ENCODE data around the gene FBXO40.

DNA sequence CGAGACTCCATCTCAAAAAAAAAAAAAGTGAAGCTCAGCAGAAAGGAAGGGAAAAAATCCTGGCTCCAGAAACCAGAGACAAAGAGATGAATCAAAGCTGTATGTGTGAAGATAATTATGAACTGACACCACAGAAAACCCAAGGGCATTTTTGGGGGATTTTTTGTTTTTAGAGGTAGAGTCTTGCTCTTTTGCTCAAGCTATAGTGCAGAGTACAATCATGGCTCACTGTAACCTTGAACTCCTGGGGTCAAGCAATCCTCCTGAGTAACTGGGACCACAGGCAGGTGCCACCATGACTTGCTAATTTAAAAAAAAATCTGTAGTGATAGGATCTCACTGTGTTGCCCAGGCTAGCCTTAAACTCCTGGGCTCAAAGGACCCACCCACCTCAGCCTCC is 44.7 kb downstream of the FBXO40 start:
- TF ChIP-seq, protein P1, sequence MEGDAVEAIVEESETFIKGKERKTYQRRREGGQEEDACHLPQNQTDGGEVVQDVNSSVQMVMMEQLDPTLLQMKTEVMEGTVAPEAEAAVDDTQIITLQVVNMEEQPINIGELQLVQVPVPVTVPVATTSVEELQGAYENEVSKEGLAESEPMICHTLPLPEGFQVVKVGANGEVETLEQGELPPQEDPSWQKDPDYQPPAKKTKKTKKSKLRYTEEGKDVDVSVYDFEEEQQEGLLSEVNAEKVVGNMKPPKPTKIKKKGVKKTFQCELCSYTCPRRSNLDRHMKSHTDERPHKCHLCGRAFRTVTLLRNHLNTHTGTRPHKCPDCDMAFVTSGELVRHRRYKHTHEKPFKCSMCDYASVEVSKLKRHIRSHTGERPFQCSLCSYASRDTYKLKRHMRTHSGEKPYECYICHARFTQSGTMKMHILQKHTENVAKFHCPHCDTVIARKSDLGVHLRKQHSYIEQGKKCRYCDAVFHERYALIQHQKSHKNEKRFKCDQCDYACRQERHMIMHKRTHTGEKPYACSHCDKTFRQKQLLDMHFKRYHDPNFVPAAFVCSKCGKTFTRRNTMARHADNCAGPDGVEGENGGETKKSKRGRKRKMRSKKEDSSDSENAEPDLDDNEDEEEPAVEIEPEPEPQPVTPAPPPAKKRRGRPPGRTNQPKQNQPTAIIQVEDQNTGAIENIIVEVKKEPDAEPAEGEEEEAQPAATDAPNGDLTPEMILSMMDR (conservative IDR thresholded peaks at IDR 0.05; ENCODE audit: low read depth, low read length), result no peak
- no peak for TF ChIP-seq EZH2phosphoT487 (IDR thresholded peaks at IDR 0.05; ENCODE audit: borderline replicate concordance, low read length)

Measured in PC-3 (cell line).